ENCODE data around the gene PRKRA.

GRCh38 chr2:178391701-178392100 lies 59.3 kb downstream of the PRKRA start:
- no peak for TF ChIP-seq POLR2A (IDR thresholded peaks at IDR 0.05)
- TF ChIP-seq EP300 (IDR thresholded peaks at IDR 0.05): no peak
- no peak for TF ChIP-seq CTCF (IDR thresholded peaks at IDR 0.05)

All from tibial nerve (tissue), 4 donors.